Left lung (tissue), 10 donors: Measurements from ENCODE around the gene HMGCS1. TPM values are rescaled to one million over a fixed set of nuclear protein-coding genes. Genes with fewer than 3 reads are reported as not detected.

Source experiments
- ATAC-seq: fragments of 200-7000 bp; cut with Tn5 transposase; one replicate; pipeline ENCODE4 v1.9.1; 2020; ENCODE audit warnings: moderate library complexity
- DNase-seq, 4 donors: peaks; one replicate each; pipeline ENCODE4 v3.0.0-alpha.2; 2013 to 2020
- H3K27ac ChIP-seq, 2 donors: fragments of 200-600 bp; sonication (generic) in 1 of 2; one replicate each; pipeline versions ENCODE4 v1.5.0 to v1.8.0; 2020 to 2021
- H3K27me3 ChIP-seq, 2 donors: fragments of 200-600 bp; sonication (generic) in 1 of 2; one replicate each; pipeline versions ENCODE4 v1.5.0 to v1.8.0; 2020 to 2021
- H3K36me3 ChIP-seq, 2 donors: fragments of 200-600 bp; sonication (generic) in 1 of 2; one replicate each; pipeline versions ENCODE4 v1.5.0 to v1.8.0; 2020 to 2021
- H3K4me1 ChIP-seq, 2 donors: fragments of 200-600 bp; one replicate each; pipeline ENCODE4 v1.8.0; 2021
- H3K4me3 ChIP-seq, 2 donors: fragments of 200-600 bp; sonication (generic) in 1 of 2; one replicate each; pipeline versions ENCODE4 v1.5.0 to v1.8.0; 2020 to 2021; ENCODE audit warnings: mild to moderate bottlenecking in 1 of 2
- H3K9me3 ChIP-seq, 2 donors: fragments of 200-600 bp; sonication (generic) in 1 of 2; one replicate each; pipeline versions ENCODE4 v1.5.0 to v1.8.0; 2020 to 2021
- CTCF ChIP-seq, 2 donors: fragments of 200-600 bp; sonication (generic) in 1 of 2; IDR thresholded peaks; one replicate each; pipeline versions ENCODE4 v1.5.0 to v1.8.0; 2021; ENCODE audit warnings: antibody characterized with exemption in 2 of 2
- intact Hi-C, 2 donors: fragments of 100-400 bp; cut with DNase I; formaldehyde crosslinking; loops; one replicate each; pipeline versions ENCODE4 v1.11.2 to v1.14.2; 2022
- polyA plus RNA-seq, 6 donors: library from polyadenylated mRNA; unstranded; fragments of 120-200 nt; gene quantifications; one replicate each; pipeline ENCODE4 v1.2.1, GENCODE V29; 2013; ENCODE audit not compliant: insufficient read length in 6 of 6
- total RNA-seq, 2 donors: library from RNA; stranded (reverse); fragmentation: NEBNext Ultra II Directional; extraction: Animal tissue kit (Norgen Biotek cat#: 25700); gene quantifications; one replicate each; pipeline ENCODE4 v1.2.1, GENCODE V29; 2021
- donor health status: DM: no; HTN: yes; CAD: no.
- donor health status: DM: no; HTN: no; CAD: no.

The HMGCS1 gene
- total and polyA plus RNA-seq, 8 donors: 49.2 to 279 (median 59.5) TPM

DNA sequence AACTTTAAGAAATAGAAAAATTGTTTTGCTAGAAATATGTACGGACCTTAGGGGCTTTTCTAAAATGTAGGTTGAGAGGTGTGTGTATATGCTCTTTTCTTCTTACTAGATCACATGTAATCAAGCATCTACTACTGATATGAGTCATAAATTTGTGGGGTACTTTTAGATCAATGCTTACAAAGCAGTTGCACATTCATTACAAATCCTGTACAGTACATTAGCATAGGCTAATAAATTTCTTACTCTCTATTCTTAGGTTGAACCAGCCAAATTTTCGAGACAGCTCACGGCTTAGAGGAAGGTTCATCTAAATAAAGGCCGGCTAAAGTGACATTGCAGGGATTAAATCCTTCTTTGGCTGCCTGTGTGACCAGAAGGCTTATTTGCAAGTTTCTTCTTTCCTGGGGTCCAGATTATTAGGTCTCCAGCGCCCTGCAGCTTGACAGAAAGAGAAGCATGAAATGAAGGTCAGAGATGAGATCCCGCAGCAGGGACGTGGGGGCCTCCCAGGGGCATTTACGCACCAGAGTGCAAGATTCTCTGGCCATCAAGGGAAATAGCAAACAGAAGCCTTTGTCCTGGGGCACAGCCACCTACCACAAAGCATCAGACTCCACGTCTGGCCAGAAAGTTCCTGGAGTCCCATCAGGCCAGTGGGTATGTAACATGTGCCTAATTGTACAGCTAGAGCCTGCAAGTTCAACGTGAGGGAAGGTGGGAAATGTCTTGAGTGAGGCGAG, 68.2 kb downstream of the HMGCS1 start:
- Histone ChIP-seq H3K27me3 (peaks cover 4 to 12% of the 10 kb centered on the region in 2 donors), H3K9me3 (no peaks in the 10 kb centered on the region), H3K27ac (no peak overlapping the region), H3K4me1 (no peaks in the 10 kb centered on the region), H3K36me3 (no peaks in the 10 kb centered on the region), H3K4me3 (no peak overlapping the region)
- no peak for DNase-seq
- no peak for TF ChIP-seq CTCF (IDR thresholded peaks at IDR 0.05)
- ATAC-seq: no peak
- intact Hi-C loops: no loop called here

DNA sequence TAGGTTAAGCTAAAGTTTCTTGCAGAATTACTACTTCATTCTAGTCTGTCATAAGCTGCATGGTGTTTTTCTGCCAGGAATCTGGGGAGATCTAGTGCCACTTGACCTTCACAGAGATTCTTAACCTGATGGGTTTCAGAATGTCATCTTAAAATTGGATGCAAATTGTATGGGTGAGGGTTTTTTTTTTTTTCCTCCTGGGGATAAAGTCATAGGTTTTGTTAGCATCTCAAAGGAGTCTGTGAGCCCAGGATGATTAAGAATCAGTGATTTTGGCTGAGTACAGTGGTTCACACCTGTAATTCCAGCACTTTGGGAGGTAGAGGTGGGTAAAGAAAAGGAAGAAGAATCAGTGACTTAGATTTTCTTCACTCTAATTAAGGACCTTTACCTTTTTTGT, 69.9 kb downstream of the HMGCS1 start:
- Histone ChIP-seq H3K27ac (no peak overlapping the region), H3K27me3 (peaks cover 4 to 12% of the 10 kb centered on the region in 2 donors), H3K4me1 (no peaks in the 10 kb centered on the region), H3K9me3 (no peaks in the 10 kb centered on the region), H3K4me3 (no peak overlapping the region), H3K36me3 (no peaks in the 10 kb centered on the region)
- ATAC-seq (no peak), DNase-seq (no peak)
- intact Hi-C loops: no loop called here
- TF ChIP-seq CTCF (IDR thresholded peaks at IDR 0.05): no peak

DNA sequence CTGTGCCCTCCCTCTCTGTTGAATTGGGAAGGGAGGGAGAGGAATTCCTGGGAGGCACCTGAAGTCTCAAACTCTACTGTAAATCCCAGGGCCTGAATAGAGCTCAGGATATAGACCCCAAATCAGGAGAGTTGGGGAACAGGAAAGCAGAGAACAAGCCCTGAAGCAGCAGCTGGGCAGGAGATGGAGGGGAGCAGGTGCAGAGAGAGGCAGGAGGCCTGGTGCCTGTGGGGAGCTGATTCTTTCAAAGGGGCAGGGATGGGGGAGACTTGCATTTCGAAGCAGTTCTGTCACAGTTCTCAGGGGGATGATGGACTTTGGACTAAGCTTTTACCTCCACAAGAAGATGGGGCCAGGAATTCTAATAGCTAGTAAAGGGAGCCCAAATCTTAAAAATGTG, 71.0 kb downstream of the HMGCS1 start:
- no peaks in the 10 kb centered on the region for H3K36me3 ChIP-seq
- no peak for TF ChIP-seq CTCF (IDR thresholded peaks at IDR 0.05)
- H3K4me1 ChIP-seq: no peaks in the 10 kb centered on the region
- DNase-seq (no peak), ATAC-seq (no peak)
- H3K27ac ChIP-seq: no peak overlapping the region
- intact Hi-C loops: no loop called here
- no peak overlapping the region for H3K4me3 ChIP-seq
- peaks cover 4 to 12% of the 10 kb centered on the region in 2 donors for H3K27me3 ChIP-seq
- no peaks in the 10 kb centered on the region for H3K9me3 ChIP-seq

Other genes with a start within 250 kb of the HMGCS1 start
- gene ZNF131, start 192.5 kb downstream of the HMGCS1 start, total RNA-seq: 10 to 100 TPM; 23.4 to 33.1 TPM
- 10 to 100 TPM; 62.4 to 72.3 (median 64.9) TPM for gene ZNF131, start 192.5 kb downstream of the HMGCS1 start, polyA plus RNA-seq
- gene NIM1K, start 121.2 kb downstream of the HMGCS1 start, total RNA-seq: 1 to 10 TPM; 1.2 to 3.0 TPM
- under 1 TPM; 0.44 to 0.84 (median 0.71) TPM for gene NIM1K, start 121.2 kb downstream of the HMGCS1 start, polyA plus RNA-seq
- gene CCL28, start 99.0 kb upstream of the HMGCS1 start, total RNA-seq: 1 to 10 TPM; 5.3 to 6.4 TPM
- gene CCL28, start 99.0 kb upstream of the HMGCS1 start, polyA plus RNA-seq: 1 to 10 TPM in 1 of 6 donors, under 1 TPM in 5; 0.29 to 1.0 (median 0.43) TPM
- 10 to 100 TPM; 13.2 to 13.8 TPM for gene TMEM267, start 170.5 kb upstream of the HMGCS1 start, total RNA-seq
- 10 to 100 TPM; 13.4 to 15.6 (median 14.4) TPM for gene TMEM267, start 170.5 kb upstream of the HMGCS1 start, polyA plus RNA-seq
- 1 to 10 TPM; 1.8 to 2.2 TPM for gene C5orf34, start 201.7 kb upstream of the HMGCS1 start, total RNA-seq
- 1 to 10 TPM; 6.2 to 9.7 (median 7.7) TPM for gene C5orf34, start 201.7 kb upstream of the HMGCS1 start, polyA plus RNA-seq
- 10 to 100 TPM; 78.2 to 78.6 TPM for gene PAIP1, start 243.7 kb upstream of the HMGCS1 start, total RNA-seq
- gene PAIP1, start 243.7 kb upstream of the HMGCS1 start, polyA plus RNA-seq: 100 to 1,000 TPM; 110 to 149 (median 130) TPM